Stimulated activated CD4-positive, alpha-beta T cell treated with anti-CD3 and anti-CD28 coated beads, TNF-alpha, amount 100 ng/mL, for 1 hour (primary cell): ENCODE results near the gene CD1B.
"Not testable (repeated sequence)": the region's sequence is repeated elsewhere in the genome, so short reads cannot be mapped to it uniquely, and the experiment has no call there.

ENCODE experiments used
- DNase-seq, 3 donors: peaks; one replicate each; pipeline ENCODE4 v3.0.0-alpha.2; 2020; ENCODE audit warnings: low read depth in 3 of 3, low spot score in 1 of 3

Gene CD1B

DNA sequence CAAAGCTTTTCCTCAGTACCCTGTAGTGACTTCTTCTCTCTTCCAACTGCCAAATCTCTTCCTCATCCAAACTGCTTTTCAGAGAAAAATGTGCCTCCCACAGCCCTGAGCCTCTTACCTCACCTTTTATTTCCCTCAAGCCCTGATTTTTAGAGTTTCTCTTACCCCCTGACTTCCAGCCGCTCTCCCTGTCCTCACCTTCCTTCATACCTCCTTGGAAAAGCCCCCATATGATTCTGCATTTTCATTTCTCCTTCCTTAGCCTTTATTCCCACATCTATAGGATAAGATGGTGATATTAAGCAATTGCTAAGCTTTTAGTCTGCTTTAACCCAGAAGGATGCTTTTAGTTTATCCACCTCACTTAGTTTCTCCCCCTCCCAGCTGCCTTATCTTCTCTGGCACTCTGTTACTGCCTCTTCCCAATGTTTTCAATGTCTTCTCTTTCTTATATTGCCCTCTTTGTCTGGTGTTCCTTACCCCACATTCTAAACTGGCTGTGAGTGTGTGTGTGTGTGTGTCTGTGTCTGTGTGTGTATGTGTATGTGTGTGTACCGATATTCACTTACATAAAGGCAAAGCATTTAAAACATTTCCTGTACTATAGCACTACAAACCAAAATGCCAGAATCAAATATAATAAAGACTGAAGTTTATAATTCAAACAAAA is at the start of gene CD1B:
Gene CD1B (minus strand): TSS at position 51 of the 670 bp plus-strand sequence. CDS start 108 bp downstream, outside the sequence.
- no peak for DNase-seq

- no peak for DNase-seq
Observed at GRCh38 chr1:158374860-158375259, 43.5 kb upstream of the CD1B start.

DNA sequence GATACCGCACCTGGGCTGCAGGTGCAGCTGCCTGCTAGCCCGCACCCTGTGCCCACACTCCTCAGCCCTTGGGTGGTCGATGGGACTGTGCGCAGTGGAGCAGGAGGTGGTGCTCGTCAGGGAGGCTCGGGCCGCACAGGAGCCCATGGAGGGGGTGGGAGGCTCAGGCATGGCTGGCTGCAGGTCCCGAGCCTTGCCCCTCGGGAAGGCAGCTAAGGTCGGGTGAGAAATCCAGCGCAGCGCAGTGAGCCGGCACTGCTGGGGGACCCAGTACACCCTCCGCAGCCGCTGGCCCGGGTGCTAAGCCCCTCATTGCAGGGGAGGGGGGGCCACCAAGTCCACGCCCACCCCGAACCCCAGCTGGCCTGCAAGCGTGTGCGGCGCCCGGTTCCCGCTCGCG is 42.8 kb upstream of the CD1B start:
- DNase-seq: not testable (repeated sequence)

- no peak for DNase-seq
Observed at GRCh38 chr1:158371188-158371953, 40.0 kb upstream of the CD1B start.

- DNase-seq: no peak
Observed at GRCh38 chr1:158366783-158367182, 35.5 kb upstream of the CD1B start.

DNA sequence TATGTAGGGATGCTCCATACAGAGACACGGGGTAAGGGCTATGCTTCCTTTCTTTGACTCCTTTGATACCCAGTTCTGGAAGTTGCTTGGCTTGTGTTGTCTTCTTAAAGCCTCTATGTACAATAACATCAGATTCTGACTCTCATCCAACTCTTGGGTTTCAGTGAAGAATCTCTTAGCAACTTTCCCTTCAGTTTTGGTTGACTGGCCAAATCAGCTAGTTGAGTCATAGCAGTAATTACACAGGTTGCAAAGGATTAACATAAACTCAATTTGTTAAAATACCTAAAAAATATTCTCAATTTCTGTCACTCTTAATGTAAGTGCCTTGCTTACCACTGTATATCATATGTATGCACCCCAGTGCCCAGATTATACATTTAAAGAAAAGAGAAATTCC is 31.6 kb upstream of the CD1B start:
- no peak for DNase-seq

DNA sequence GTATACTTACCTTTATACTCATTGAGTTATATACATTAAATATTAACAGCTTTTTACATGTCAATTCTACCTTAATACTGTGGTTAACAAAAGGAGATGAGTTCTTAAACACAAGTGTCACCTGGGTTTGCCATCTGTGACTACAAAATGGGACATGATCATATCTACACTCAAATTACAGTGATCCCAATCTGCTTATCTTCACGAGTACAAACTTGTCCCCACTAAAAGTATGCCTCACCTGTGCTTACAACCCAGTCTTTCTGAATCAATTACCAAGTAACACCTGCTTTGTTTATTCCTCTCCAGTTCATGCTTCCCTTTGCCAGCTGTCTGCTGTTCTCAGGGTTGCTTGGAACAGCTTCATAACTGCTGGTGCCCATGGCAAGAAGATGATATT is 31.2 kb upstream of the CD1B start:
- DNase-seq: no peak

- DNase-seq: no peak
Observed at GRCh38 chr1:158357441-158357840, 26.1 kb upstream of the CD1B start.

- DNase-seq: no peak
Observed at GRCh38 chr1:158356616-158357015, 25.3 kb upstream of the CD1B start.

DNA sequence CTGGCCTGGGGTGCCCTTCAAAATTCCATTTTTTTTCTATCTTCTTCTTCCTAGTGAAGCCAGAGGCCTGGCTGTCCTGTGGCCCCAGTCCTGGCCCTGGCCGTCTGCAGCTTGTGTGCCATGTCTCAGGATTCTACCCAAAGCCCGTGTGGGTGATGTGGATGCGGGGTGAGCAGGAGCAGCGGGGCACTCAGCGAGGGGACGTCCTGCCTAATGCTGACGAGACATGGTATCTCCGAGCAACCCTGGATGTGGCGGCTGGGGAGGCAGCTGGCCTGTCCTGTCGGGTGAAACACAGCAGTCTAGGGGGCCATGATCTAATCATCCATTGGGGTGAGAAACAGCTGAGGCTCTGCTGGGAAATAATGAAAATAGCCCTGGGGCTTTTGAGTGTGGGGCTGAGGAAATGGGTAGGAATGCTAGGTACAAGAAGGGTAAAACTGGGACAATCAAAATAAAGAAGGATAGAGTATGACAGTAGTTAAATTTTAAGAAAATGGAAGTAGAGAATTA is 24.5 kb upstream of the CD1B start:
- DNase-seq: no peak

DNA sequence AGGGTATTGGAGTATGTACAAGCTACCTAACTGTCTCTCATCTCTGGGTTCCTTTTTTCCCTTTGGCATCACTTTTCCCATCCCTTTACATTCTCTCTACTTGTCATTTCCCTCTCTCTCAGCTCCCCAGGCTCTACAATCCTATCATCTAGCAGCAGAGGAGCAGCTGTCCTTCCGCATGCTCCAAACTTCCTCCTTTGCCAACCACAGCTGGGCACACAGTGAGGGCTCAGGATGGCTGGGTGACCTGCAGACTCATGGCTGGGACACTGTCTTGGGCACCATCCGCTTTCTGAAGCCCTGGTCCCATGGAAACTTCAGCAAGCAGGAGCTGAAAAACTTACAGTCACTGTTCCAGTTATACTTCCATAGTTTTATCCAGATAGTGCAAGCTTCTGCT is 22.9 kb upstream of the CD1B start:
- DNase-seq: no peak

DNA sequence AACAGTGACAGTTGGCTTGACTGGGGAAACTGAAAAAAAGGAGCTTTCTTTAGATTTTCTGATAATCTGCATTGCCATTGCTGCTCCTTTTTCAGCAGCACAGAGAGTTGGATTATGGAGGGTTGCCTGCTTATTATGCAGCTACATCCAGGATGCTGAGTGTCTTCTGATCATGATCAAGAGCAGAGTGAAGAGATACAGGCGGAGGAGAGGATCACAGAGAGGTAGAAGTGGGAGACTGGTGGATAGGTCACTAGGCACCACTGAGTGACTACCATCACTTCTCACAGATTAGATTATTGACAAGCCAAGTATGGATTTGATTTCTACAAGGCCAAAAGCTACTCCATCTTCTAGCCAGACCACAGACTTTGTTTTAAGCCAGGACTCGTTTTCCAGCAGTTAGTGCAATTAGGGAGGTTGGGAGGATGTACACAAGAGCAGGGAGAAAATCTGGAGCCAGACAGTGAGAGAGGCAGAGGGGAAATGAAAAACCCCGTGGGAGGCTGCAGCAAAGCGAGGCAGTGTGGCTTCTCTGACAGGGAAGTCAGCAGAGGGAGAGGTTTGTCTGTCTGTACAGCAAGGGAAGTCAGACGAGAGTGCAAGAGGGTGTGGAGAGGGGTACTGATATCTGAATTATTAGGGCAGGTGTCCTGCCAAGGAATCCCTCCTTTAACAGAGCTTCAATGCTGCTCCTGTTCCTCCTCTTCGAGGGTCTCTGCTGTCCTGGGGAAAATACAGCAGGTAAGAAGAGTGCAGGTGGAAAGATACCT is 22.2 kb upstream of the CD1B start, which contains the start of gene CD1E:
Gene CD1E (plus strand): TSS at position 592 of the 773 bp plus-strand sequence. CDS start 95 bp downstream, at position 687.
- no peak for DNase-seq

DNA sequence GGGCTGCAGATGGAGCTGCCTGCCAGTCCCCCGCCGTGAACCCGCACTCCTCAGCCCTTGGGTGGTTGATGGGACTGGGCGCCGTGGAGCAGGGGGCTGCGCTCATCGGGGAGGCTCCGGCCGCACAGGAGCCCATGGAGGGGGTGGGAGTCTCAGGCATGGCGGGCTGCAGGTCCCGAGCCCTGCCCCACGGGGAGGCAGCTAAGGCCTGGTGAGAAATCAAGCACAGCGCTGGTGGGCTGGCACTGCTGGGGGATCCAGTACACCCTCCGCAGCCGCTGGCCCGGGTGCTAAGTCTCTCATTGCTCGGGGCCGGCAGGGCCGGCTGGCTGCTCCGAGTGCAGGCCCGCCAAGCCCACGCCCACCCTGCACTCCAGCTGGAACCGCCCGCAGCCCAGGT is 17.6 kb upstream of the CD1B start:
- not testable (repeated sequence) for DNase-seq

DNA sequence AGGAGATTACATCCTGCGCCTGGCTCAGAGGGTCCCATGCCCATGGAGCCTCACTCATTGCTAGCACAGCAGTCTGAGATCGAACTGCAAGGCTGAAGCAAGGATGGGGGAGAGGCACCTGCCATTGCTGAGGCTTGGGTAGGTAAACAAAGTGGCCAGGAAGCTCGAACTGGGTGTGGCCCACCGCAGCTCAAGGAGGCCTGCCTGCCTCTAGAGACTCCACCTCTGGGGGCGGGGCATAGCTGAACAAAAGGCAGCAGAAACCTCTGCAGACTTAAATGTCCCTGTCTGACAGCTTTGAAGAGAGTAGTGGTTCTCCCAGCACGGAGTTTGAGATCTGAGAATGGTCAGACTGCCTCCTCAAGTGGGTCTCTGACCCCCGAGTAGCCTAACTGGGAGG is 5.1 kb upstream of the CD1B start:
- not testable (repeated sequence) for DNase-seq

DNA sequence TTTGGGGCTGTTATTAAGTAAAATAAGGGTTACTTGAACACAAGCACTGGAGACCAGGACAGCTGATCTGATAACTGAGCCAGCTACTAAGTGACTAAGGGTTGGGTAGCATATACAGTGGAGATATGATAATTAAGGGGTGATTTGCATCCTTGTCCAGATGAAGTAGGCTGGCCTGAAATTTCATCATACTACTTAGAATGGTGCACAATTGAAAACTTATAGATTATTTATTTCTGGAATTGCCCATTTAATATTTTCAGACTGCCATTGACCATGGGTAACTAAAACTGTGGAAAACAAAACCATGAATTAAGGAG is 3.8 kb upstream of the CD1B start:
- no peak for DNase-seq

GRCh38 chr1:158334526-158335212 is 3.3 kb upstream of the CD1B start:
- DNase-seq: no peak

GRCh38 chr1:158333405-158334155 is 2.2 kb upstream of the CD1B start:
- DNase-seq: no peak

DNA sequence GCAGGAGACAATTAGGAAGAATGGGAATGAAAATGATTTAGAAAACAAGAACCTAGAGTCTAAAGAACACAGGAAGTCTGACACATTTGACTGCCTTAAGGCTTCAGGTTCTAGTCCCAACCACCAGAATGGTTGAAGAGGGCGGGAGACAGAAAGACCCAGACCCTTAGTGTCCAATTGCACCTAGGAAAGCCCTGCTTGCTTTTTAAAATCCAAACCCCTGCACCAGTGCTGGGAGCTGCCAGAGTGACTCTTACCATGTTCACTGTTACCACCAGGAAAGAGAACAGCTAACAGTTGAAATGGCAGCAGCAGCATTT is 265 bp downstream of the CD1B start:
- DNase-seq: no peak

- no peak for DNase-seq
Observed at GRCh38 chr1:158330391-158331105, 783 bp downstream of the CD1B start.

- no peak for DNase-seq
Observed at GRCh38 chr1:158329733-158330132, 1.6 kb downstream of the CD1B start.
